Fibroblast of skin of scalp (primary cell): ENCODE data around the gene LRRC73.
"Not testable (repeated sequence)": the region's sequence is repeated elsewhere in the genome, so short reads cannot be mapped to it uniquely, and the experiment has no call there.

Experiments used
- DNase-seq: peaks from one replicate; pipeline ENCODE4 v3.0.0-alpha.2; 2013

The LRRC73 gene

DNA sequence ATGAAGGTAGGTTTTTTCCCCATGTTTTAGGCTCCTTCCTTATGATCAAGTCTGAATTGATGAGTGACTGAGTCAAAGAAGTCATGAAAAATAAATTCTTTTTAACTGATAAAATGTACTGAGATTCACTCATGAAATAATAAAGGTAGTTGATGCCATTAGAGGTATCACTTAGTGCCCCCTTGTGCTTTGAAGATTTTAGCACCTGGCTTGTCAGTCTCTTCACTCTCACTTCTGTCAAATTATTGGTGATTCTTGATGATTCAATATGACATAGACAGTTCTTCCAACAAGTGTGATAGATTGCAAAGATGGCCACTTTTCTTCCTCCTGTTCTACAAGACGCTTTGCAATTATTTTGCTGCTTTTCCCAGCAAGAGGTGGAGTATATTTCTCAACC, 50.6 kb downstream of the LRRC73 start:
- no peak for DNase-seq

DNA sequence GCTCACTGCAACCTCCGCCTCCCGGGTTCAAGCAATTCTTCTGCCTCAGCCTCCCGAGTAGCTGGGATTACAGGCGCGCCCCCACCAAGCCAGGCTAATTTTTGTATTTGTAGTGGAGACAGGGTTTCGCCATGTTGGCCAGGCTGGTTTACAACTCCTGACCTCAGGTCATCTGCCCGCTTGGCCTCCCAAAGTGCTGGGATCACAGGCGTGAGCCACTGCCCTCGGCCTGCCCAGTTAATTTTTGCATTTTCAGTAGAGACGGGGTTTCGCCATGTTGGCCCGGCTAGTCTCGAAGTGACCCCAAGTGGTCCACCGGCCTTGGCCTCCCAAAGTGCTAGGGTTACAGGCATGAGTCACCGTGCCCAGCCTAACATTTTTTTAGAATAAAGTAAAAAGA, 52.0 kb downstream of the LRRC73 start:
- not testable (repeated sequence) for DNase-seq

DNA sequence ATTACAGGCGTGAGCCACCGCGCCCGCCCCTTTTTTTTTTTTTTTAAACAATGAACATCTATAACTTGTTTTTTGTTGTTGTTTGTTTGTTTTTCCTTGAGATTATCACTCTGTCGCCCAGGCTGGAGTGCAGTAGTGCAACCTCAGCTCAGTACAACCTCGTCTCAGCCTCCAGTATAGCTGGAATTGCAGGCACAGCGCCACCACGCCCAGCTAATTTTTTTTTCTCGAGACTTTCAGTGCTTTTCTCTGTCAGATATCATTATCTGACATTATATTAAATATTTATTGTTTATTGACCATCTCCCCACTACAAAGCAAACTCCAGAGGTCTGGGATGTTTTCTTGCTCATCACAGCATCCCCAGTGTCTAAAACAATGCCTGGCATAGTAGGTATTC, 52.5 kb downstream of the LRRC73 start:
- DNase-seq: no peak
